Measurements from ENCODE around the gene EP300.
"Not testable (repeated sequence)": the region's sequence is repeated elsewhere in the genome, so short reads cannot be mapped to it uniquely, and the experiment has no call there.

The EP300 gene

GRCh38 chr22:41092023-41092817 is at the start of gene EP300:
EP300 (plus strand) TSS chr22:41092592; CDS start chr22:41093005, 413 bp downstream.
- peak; percentile 91 for DNase-seq

GRCh38 chr22:41043722-41044121 is 48.7 kb upstream of the EP300 start:
- no peak for DNase-seq

- DNase-seq = not testable (repeated sequence)
These were observed 46.8 kb upstream of the EP300 start for GRCh38 chr22:41045575-41045974.

- no peak for DNase-seq
These were observed 44.6 kb upstream of the EP300 start for GRCh38 chr22:41047801-41048211.

GRCh38 chr22:41048345-41048744 is 44.0 kb upstream of the EP300 start:
- DNase-seq = not testable (repeated sequence)

GRCh38 chr22:41048791-41049717 is 43.3 kb upstream of the EP300 start:
- no peak for DNase-seq

- DNase-seq = not testable (repeated sequence)
These were observed 42.6 kb upstream of the EP300 start for GRCh38 chr22:41049795-41050194.

- no peak for DNase-seq
These were observed 41.5 kb upstream of the EP300 start for GRCh38 chr22:41050883-41051282.

- no peak for DNase-seq
These were observed 39.5 kb upstream of the EP300 start for GRCh38 chr22:41052661-41053490.

GRCh38 chr22:41057076-41057475 is 35.3 kb upstream of the EP300 start:
- no peak for DNase-seq

- DNase-seq = no peak
These were observed 30.2 kb upstream of the EP300 start for GRCh38 chr22:41062146-41062545.

- not testable (repeated sequence) for DNase-seq
These were observed 28.1 kb upstream of the EP300 start for GRCh38 chr22:41064326-41064725.

- not testable (repeated sequence) for DNase-seq
These were observed 26.1 kb upstream of the EP300 start for GRCh38 chr22:41066341-41066740.

GRCh38 chr22:41067968-41068367 is 24.4 kb upstream of the EP300 start:
- DNase-seq = not testable (repeated sequence)

- no peak for DNase-seq
These were observed 21.6 kb upstream of the EP300 start for GRCh38 chr22:41070665-41071331.

- DNase-seq = no peak
These were observed 18.3 kb upstream of the EP300 start for GRCh38 chr22:41074061-41074460.

GRCh38 chr22:41074466-41074865 is 17.9 kb upstream of the EP300 start:
- DNase-seq = no peak

- DNase-seq = no peak
These were observed 17.3 kb upstream of the EP300 start for GRCh38 chr22:41074941-41075710.

GRCh38 chr22:41075946-41076345 is 16.4 kb upstream of the EP300 start:
- DNase-seq = no peak

- DNase-seq = no peak
These were observed 15.5 kb upstream of the EP300 start for GRCh38 chr22:41076857-41077256.

GRCh38 chr22:41078931-41079330 is 13.5 kb upstream of the EP300 start:
- DNase-seq = no peak
